Fibroblast of upper back skin (primary cell): ENCODE data around the gene POLR2L.

Experiments
- DNase-seq: peaks from one replicate; pipeline ENCODE4 v3.0.0-alpha.2; 2013

Gene POLR2L

DNA sequence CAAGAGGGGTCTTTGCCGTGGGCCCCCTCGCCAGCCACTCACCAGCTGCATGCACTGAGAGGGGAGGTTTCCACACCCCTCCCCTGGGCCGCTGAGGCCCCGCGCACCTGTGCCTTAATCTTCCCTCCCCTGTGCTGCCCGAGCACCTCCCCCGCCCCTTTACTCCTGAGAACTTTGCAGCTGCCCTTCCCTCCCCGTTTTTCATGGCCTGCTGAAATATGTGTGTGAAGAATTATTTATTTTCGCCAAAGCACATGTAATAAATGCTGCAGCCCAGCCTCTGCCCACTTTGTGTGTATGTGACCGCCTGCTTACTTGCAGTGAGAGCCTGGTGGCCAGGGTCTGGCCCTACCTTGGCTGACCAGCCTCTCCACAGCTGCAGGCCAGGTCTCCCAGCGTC is 17.4 kb downstream of the POLR2L start:
- DNase-seq, result no peak

DNA sequence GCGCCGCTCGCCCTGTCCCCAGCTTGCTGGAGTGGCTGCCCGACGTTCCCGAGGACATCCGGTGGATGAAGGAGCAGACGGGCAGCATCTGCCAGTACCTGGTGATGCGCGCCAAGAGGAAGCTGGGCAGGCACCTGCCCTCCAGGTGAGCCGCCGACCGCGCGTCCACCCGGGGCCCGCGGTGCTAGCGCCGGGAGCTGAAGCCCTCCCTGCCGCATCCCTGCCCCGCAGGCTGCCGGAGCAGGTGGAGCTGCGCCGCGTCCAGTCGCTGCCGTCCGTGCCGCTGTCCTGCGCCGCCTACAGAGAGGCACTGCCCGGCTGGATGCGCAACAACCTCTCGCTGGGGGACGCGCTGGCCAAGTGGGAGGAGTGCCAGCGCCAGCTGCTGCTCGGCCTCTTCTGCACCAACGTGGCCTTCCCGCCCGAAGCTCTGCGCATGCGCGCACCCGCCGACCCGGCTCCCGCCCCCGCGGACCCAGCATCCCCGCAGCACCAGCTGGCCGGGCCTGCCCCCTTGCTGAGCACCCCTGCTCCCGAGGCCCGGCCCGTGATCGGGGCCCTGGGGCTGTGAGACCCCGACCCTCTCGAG is 17.9 kb downstream of the POLR2L start:
- DNase-seq, result no peak

DNA sequence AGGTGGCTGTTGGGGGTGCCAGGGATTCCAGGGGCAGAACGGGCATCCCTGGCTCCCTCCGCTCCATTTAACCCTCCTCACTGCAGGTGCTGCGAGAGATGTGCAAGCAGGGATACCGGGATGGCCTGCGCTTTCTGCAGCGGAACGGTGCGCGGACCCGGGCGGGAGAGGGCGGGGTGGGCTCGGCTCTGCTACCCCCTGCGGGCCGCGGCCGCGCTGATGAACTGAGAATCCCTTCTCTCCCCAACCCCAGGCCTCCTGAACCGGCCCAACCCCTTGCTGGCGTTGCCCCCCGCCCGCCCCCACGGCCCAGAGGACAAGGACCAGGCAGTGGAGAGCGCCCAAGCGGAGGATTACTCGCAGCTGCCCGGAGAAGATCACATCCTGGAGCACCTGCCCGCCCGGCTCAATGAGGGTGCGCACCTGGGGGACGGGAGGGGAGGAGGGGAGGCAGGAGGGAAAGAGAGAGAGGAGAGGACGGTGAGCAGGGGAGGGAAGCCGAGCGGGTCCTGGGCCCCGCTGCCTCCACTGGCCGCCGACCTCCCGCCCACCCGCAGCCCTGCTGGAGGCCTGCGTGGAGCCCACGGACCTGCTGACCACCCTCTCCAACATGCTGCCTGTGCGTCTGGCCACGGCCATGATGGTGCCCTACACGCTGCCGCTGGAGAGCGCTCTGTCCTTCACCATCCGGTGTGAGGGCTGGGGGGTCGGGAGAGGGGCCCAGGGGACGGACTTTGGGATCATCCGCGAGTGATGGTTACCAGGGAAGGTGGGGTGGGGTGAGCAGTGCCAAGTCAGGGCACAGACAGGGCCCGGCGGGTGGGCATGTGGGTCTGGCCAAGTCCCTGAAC is 18.7 kb downstream of the POLR2L start:
- DNase-seq, result no peak

DNA sequence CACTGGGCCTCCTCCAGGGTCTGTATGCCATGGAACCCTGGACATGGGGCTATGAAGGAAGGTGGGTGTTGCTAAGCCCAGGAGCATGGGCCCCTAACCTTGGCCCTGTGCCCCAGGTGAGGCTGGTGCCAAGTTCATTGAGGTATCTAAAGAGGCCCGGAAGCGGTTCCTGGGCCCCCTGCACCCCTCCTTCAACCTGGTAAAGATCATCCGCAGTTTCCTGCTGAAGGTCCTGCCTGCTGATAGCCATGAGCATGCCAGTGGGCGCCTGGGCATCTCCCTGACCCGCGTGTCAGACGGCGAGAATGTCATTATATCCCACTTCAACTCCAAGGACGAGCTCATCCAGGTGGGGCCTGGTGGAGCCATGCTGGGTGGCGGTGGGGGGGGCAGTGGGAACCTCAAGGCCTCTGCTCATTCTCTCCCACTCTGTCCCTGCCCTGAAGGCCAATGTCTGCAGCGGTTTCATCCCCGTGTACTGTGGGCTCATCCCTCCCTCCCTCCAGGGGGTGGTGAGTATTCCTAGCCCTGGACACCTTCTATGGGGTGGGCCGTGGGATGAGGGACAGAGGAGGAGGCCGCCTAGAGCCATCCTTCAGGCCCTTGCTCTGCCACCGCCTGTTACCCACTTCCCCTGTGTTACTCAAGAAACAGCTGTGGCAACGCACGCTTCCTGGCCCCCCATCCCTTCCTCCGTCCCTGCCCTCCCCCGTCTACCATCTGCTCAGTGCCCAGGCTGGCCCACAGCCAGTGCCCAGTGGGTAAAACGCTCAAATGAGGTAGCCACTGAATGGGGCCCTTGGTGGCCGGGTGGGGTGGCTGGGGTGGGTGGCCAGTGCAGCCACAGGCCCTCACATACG is 20.6 kb downstream of the POLR2L start:
- DNase-seq, result no peak

DNA sequence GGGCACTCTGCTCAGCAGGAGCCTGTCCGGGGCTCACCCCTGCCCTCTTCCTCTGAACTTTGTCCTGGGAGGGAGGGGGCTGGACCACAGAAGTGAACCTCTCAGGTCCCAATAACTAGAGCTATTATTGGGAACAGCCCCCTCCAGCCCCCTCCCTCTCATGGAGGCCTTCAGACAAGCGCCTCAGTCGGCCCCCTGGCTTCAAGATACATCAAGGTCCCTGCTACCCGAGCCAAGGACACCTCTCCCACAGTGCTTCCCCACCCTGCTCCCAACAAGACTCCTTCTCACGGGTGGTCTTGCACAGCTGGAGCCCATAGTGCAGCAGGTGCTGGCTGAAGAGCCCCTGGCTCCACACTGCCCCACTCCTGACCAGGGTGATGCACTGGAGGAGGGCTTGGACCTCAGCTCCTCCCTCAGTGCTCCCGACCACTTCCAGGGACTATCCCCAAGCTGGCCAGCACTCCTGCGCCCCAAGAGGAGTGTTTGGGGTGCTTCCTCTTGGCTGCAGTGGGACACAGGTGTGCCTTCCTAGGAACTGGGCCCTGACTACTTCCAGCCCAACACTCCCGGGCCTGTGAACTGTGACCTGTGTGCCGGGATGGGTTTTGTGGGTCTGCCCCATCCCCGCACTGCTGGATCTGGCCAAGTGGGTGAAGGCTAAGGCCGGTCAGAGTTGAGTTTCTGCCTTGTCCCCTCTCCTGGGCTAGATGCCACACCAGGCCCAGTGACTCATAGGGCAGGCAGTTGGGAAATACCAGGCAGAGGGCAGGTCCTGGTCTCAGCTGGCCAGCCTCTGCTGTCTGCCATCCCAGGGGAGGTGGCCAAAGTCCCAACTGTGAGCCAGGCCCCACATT is 21.4 kb downstream of the POLR2L start:
- DNase-seq, result no peak

DNA sequence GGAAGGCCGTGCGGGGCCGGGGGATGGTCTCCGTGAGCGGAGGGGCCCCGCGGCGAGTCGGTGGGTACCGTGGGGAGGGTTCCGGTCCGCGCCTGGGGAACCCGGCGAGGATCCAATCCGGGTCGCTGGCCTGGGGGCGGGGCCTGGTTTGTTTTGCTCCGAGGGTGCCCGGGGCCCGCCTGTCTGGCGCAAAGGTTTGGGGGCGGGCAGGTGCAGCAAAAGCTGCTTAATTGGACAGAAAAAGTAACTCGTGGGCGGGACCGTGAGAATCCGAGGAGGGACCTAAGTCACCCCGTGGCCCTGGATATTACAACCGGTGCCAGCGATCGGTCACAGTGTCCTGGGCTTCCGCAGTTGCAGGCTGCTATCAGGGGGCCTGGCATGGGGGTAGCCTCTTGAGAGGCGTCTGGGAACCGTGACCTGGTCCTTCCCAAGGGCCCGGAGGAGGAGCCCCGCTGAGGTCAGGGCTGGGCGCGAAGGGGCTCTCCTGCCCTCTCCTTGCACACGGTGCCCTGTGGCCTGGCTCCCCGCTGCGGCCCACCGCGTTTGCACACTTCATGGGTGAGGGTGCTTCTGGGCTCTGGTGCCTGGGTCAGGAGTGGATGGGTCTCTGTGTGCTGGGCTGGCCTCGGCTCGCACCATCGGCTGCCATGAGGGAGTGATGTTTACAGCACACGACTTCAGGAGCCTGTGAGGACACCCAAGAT is 22.2 kb downstream of the POLR2L start:
- peak; percentile 37 for DNase-seq

DNA sequence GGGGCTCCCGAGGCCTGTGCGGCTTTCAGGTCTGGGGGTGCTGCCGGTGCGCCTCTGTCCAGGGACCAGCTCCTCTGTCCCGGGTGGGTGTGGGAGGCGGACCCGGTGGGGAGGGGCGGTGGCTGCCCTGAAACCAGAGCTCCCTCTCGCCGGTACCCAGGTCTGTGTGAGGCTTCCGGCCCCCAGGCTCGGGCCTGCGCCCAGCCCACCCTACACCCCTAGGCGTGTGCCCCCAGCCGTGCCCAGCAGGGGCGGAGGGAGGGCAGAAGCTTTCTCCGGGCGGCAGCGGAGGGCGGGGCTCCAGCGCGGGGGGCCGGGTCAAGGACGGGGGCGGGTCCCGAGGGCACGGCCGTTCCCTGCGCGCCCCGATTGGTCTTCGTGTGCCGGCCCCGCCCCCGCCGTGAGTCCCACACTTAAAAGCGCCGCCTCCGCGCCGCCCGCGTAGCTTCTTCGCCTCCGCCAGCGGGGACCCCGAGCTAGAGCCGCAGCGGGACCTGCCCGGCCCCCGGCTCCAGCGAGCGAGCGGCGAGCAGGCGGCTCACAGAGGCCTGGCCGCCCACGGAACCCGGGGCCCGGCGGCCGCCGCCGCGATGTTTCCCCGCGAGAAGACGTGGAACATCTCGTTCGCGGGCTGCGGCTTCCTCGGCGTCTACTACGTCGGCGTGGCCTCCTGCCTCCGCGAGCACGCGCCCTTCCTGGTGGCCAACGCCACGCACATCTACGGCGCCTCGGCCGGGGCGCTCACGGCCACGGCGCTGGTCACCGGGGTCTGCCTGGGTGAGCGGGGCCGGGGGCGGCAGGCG is 23.0 kb downstream of the POLR2L start:
- DNase-seq, result peak; percentile 86

DNA sequence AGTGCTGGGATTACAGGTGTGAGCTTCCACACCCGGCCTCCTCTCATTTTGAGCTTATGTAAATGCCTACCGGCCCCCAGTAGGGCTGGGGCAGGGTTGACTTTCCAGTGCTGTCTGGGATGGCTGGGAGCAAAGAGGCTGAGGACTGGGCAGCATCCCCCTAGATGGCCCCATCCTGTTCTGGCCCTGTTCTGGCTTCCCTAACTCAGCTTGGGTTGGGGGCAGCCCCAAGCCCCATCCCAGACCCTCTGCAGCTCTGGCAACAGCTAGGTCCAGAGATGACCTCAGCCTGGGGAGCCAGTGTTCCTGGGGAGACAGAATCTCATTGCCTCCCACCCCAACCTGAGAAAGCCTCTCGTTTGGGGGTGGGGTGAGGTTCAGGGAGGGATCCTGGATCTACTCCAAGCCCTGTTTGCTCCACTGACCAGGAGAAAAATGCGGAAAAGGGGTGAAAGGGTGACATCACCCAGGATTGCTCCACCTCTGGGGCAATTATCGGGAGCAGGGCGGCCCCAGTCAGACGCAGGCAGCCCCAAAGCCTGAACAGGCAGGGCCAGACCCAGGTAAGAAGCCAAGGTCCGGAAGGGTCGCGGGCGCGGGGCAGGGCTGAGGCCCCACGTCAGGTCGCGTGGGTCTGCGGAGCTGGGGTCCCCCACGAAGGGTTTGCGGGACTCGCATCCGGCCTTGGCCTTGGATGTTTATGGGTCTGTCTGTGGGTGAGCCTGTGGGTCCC is 23.8 kb downstream of the POLR2L start, which contains the start of gene PNPLA2:
TSS of gene PNPLA2 (plus strand) at position 519 of the 733 bp plus-strand sequence. CDS start 805 bp downstream, outside the sequence.
- peak; percentile 61 for DNase-seq

DNA sequence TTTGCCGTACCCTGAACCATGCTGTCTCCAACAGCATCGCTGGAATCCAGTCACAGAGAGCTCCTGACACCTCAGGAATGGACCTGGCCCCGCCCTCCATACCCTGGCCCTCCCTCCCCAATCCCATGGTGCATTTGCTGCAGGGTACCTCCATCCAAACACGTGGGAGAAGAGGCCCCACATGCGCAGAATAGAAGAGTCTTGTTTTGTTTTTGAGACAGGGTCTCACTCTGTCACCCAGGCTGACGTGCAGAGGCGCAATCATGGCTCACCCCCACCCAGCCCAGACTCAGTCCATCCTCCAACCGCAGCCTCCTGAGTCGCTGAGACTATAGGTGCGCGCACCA is 25.9 kb downstream of the POLR2L start:
- no peak for DNase-seq

DNA sequence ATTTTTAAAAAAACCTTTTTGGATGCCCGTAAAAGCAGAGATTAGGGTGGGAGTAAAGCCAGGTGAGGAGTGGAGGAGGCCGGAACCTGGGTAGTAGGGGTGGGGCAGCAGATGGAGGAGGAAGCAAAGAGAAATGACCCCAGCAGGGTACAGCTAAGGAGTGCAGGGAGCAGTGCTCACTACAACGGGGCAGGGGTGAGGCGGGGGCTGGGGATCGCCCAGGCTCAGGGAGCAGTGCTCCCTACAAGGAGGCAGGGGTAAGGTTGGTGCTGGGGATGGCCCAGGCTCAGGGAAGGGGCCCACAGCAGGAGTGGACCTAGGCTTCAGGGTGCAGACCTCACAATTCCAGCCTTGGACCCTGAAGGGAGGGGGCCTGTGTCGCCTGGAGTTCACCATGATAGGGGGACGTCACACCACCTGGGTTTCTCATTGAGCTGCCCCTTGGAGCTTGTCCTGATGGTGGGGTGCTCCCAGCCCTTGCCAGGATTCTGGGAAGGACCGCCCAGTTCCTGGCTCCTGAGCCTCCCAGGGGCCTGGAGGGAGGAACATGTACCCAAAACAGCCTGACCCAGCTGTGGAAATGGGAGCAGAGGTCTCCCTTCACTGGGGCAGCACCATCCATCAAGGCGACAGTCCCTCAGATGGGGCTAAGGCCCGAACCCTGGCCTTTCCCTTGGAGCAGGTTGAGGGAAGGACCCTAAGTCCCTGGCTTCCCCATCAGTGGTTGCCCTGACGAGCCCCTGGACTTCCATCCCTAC is 26.5 kb downstream of the POLR2L start:
- no peak for DNase-seq

DNA sequence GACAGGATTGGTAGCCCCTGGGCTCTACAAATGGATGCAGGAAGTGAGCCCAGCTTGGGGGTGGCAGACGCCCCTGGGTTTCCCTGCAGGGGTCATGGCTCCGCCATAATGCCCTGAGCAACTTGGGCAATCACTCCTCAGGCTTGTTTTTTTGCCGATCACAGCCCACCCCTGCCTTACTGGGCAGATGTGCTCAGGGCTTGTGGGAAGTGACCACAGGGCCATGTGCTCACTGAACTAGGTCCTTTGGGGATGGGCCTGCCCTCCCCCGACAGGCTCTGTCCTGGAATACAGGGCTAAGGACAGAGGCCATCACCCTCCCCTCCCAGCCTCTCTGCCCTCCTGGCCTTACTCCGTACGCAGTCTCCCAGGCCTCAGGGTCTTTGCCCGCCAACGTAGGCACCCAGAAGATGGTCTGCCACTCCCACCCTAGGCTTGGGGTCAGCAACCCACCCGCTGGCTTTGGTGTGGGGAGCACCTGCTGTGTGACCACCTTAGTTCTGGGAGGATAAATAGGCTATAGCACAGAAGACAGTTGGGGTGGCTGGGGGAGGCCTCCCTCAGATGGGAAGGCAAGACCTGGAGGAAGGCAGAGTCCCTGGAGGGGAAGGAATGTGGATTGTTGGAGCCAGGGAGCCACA is 28.8 kb downstream of the POLR2L start:
- DNase-seq, result no peak

DNA sequence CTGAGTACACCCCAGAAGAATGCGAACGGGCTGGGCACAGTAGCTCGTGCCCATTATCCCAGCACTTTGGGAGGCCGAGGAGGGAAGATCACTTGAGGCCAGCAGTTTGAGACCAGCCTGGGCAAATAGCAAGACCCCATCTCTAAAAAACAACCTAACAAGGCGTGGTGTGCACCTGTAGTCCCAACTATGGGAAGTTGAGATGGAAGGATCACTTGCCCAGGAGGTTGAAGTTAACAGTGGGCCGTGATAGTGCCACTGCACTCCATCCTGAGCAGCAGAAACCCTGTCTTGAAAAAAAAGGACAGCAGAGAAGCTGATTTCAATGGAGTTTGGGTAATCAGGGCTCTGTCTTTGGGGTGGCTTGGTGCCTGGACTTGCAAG is 29.3 kb downstream of the POLR2L start:
- no peak for DNase-seq

DNA sequence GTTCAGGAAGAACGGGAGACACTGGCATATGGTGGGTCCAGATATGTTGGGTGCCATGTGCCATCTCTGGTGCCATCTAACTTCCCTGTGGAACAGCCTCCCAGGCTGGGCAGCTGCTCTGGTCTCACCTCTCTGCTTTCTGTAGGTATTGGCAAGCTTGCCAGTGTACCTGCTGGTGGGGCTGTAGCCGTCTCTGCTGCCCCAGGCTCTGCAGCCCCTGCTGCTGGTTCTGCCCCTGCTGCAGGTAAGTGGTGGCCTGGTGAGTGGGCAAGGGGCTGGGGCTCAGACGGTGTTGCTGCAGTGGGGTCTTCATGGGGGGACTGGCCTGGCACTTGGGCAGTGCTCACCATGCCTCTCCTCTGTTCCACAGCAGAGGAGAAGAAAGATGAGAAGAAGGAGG is 29.9 kb downstream of the POLR2L start:
- DNase-seq, result no peak

DNA sequence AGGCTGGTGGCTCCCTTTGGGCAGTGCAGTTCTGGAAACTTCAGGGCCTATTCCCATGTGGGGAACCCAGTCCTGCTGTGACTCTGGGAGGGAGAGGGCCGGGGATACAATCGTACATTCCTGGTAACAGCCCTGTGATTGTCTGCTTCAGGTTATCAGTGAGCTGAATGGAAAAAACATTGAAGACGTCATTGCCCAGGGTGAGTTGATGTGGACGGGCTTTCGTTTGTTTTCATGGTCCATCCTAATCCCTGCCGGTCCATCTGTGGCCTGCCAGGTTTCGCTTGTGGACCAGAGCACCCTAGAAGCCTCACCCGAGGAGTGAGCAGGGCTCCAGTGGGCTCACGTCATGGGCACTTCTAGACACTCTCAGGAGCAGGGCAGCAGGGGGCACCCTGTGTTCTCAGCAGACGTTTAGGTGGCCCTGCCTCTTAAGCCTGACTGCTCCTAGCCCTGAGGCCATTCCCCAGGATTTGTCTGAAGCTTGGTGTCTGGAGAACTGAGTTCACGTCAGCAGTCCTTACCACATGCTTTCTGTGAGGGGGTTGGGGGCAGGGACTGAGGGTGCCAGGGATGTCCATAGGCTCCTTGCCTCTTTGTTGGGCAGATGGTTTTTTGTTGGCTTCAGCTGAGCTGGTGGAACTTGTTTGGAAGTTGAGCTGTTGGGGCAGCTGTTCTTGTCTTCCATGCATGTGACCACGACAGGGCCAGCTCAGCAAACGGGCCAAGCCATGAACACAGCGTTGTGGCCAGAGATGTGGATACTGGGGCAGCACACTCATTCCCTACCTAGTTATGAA is 30.7 kb downstream of the POLR2L start:
- no peak for DNase-seq

DNA sequence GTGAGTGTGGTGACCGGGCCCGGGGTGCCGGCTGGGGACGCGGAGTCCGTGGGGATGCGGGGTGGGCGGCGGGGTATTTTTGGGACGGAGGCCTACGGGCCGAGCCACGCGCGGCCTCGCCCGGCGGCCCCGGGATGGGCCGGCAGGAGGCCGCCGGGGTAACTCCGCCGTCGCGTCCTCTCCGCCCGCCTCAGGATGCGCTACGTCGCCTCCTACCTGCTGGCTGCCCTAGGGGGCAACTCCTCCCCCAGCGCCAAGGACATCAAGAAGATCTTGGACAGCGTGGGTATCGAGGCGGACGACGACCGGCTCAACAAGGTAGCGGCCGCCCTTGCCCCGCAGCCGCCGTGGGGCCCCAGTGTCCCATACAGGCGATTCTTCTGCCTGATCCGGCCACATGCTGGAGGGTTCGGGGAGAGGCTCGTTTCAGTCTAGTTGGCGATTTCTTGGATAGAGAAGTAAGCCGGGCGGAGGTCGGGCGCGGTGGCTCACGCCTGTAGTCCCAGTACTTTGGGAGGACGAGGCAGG is 32.2 kb downstream of the POLR2L start:
- no peak for DNase-seq

DNA sequence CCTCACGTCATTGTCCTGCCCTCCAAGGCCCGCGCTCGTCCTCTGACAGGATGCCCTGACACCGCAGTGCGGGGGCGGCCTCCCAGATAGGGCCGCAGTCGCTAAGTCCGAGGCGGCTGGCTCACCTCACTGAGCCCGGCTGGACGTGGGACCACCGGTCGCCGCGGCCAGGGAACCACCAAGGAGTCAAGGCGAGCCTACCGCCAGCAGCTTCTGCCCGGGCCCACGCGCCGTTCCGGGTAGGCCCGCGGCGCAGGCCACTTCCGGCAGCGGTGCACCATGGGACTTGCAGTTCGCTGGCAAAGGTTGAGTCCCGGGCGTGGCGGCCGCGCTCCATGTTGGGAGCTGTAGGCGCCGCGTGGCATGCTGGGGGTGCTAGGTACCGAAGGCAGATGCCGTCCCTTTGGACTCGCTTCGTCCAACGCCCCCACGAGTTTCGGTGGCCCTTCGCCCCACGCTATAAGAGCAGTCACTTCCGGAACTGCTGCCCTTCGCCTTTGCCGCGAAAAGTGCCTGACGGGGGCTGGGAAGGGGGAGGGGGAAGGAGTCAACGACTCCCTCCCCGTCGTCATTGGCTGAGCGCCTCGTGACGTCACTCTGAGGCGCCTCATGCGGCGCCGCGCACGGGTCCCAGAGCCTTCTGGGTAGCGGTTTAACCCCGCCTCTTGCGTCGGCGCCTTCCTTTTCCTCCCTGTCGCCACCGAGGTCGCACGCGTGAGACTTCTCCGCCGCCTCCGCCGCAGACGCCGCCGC is 32.9 kb downstream of the POLR2L start, which contains the start of gene RPLP2:
TSS of gene RPLP2 (plus strand) at position 681 of the 753 bp plus-strand sequence. CDS start 268 bp downstream, outside the sequence.
- DNase-seq, result peak; percentile 96
